ENCODE measurements around the gene TRHDE. TPM values are rescaled to one million over a fixed set of nuclear protein-coding genes. Genes with fewer than 3 reads are reported as not detected.

TRHDE gene
- polyA plus RNA-seq, 1 donor, result 26.8 TPM

DNA sequence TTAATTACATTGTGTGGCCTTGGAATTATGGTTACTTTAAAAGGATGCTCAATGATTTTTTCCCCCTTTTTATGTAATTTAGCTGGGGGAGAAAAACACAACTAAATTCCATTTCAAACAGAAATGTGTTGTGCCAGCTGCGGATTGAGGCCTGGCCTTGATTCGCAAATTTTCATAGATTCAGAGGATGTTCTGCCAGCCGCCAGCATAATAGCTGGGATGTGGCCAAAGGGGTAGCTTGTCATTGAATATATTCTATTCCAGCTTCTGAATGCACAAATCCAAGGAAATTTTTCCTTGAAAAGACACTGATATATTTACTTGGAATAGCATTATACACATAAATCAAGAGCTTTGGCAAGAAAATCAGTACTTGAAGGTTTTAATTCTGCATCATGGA is 43.7 kb downstream of the TRHDE start:
- no peak for DNase-seq

DNA sequence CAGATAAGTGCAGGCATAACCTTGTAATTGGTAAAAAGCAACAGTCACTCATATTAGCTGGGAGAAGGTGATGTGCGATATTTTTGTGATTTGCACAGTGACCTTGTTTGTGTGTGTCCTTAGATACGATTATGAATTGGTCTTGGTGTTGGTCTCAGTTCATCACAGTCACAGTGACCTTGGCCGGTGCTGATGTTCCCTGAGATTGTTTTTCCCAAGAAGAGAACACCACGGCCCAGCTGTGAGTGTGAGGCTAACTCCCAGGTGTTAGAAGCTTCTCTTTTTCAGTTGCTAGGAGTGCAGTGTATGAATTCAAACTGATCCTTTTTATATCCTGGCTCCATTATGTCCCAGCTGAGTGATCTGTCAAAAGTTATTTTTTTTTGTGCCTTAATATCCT is 46.2 kb downstream of the TRHDE start:
- no peak for DNase-seq

DNA sequence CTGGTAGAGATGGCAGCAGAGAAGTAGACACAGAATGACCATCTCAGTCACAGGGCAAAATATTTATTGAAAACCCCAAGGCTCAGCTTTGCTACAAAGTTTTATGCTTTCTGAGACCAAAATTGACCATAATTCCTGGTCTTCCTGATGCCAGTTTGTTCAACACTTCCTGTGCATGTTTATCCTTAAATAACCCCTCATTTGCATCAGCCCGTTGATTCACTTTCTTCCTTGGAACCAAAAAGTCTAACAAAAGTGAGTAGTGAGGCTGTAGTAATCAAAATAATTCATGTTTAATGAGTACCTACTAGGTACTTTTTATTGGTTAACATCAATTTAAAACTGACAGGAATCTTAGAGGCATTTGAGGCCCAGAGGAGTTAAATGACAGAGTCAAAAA is 51.7 kb downstream of the TRHDE start:
- DNase-seq, result no peak

DNA sequence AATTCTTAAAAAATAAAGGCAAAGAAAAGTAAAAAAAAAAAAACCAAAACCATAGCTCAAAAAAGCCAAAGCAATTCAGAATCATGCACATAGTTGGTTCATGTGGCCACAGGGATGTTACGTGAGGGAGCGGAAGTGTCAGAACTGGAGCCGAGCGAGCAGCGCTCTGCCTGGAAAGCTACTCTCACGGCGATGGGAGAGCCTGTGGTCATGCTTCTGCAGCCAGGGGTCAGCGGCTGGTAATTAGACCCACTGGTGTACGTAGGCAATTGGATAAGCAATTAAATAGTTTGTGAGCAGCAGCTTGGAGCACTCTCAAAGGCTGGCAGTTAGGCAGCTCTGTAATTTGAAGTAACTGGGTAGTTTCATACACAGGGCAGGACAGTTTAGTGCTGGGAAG is 58.1 kb downstream of the TRHDE start:
- DNase-seq, result peak; percentile 82

DNA sequence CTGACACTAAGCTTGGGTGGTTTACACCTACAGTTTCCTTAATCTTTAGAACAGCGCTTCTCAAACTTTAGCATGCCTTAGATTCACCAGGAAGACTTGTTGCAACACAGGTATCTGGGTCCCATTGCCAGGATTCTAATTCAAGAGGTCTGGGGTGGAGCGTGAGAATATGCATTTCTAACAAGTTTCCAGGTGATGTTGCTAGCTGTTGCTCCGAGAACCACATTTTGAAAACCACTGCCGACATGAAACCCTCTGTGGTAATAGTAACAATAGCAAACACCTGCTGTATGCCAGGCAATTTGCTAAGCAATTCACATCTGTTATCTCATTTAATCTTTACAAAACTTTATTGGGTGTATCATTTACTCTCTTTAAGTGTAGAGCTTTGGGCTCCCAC is 58.6 kb downstream of the TRHDE start:
- no peak for DNase-seq

DNA sequence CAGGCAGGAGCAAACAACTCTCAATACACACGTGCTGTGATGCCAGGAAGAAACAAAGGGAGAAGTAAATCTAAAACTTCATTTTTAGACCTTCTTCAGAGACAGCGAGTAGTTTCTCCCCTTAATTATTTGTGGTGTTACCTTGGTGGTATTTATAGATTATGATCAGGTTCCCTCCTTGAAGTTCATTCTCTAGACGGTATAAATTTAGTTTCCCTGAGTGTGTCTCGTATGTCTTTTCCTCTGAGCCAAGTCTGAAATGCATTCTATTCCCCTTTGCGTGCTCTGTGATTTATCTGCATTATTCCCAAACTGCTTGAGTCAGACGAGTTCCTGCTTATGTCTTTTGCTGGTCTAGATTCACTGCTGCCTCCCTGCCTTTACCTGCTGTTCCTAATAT is 65.2 kb downstream of the TRHDE start:
- no peak for DNase-seq

DNA sequence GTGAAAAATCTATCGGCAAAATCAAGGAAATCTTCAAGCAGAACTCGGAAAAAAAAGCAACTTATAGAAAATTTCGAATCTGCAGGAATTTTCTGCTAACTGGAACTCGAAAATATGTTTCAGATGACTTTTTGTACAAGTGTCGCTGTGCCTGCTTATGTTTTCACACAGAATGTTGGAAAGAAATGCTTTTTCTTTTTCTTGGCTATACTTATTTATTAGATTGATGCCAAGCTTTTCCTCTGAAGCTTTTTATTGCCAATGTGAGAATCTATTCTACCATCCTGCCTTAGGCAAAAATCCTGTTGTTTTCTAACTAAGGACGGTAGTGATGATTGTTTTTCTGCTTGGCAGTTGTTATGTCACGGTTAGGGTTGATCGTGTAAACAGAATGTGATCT is 65.8 kb downstream of the TRHDE start:
- DNase-seq, result no peak

DNA sequence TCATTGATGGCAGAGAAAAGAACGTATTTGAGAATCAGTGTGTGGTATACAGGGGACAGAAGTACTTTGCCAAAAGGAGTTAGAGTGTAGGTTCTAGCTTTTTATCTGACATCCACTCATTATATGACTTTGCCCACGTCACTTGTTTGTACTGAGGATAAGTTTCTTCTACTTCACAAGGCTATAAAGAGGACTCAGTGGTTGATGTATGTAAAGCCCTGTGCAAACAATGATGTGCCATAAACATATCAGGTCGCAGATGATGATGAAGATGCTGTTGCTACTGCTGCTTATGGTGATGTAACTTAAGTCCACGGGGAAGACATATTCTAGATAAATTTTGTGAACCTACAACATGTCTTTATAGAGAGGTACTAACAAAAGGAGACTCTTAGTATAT is 66.3 kb downstream of the TRHDE start:
- DNase-seq, result no peak

DNA sequence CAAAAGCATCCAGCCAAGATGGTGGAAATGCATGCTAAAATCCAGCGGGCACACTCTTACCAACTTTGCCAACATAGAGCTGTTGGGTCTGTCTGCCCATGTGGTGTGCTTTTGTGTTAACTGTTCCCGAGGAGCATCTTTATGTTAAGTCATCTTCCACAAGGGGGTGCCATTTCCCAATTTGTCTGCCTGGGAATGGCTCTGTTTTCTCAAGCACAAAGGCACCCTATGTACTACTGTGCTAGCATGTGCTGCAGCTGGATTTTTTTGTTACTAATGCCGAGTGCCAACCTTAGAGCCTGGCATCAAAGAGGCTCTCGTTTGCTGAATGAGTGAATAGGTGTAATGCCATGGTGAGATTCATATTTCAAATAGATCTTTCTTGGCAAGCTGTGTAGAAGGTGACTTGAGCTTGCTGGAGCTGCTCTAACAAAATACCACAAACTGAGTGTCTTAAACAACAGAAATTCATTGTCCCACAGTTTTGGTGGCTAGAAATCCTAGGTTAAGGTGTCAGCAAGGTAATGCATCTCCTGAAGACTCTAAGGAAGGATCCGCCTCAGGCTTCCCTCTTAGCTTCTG is 74.3 kb downstream of the TRHDE start:
- peak; percentile 91 for DNase-seq

DNA sequence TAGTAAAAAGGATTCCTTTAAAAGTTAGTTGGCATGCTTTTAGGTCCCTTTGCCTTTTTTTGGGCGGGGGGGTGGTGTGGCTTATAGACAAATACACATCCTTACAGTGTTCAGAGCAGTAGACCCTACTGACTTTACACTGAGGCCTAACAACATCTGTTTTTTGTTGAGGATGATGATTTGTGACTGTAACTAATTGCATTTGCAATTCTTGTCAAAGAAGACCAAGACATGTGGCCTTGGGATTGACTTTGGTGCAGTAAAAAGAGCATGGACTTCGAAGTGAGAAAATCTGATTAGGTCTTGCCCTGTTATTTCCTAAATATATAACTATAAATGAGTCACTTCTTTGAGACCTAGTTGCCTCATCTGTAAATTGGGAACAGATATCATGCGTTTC is 77.3 kb downstream of the TRHDE start:
- no peak for DNase-seq

DNA sequence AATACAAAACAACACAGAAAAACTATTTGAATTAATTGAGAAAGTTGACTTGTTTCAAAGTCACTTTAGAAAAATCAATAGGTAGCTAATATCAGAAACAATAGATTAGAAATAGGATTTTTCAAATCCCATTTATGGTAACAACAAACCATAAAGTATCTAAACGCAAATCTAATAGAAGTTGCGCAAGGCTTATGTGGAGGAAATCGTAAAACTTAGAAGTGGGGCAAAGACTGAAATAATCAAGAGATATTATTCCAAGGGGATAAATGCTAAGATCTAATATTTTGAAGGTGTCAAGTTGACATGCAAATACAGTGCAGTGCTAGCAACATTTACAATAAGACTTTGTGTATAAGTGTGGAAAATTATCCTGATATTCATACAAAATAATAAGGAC is 87.2 kb downstream of the TRHDE start:
- DNase-seq, result no peak

DNA sequence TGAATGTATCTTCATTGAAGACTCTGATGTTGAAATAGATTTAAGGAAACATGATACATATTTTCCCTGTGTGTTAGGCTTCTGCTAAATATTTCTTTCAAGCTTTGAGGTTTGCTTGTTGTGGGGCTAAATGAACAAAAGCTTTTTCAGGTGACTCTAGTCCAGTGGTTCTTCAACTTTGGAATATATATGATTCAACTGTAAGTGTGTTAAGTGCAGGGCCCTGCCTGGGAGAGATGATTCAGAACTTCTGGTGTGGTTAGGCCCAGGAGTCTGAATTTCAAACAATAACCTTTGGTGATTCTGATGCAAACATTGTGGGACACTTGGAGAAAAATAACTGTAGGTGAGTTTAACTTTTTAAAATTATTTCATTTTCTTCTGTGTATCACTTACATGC is 93.0 kb downstream of the TRHDE start:
- no peak for DNase-seq

DNA sequence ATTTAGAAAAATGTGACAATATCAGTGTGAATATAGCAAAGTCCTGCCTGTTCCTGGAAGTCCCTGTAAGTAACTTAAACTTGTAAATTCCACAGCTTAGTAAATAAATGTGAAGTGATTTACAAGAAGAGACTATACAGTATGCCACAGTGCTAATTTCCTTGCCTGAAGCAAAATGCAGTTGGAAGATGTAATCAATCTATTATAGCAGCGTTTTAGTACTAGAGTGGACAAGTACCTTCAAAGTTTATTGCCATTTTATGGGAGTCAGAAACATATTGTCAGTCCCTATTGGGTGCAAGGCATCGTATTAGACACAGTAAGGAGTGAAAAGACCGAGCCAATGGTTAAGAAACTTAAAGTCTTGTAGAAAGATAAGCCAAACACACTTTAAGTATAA is 94.1 kb downstream of the TRHDE start:
- DNase-seq, result no peak

DNA sequence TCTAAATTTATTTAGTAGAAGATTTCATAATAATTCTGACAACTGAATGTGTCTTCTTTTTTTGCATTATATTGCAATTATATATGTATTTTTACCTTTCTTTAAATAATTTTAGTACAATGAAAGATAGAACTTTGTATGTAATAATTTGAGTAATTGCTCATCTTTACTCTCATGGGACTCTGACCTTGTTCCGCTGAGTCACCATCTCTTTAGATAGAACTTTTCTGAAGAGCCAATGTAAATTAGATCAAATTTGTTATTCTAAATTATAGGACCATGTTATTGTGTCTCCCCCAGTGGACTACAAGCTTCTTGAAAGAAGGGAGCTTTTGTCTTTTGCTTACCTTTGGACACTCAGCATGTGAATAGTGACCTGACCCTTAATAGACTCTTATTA is 96.1 kb downstream of the TRHDE start:
- no peak for DNase-seq

DNA sequence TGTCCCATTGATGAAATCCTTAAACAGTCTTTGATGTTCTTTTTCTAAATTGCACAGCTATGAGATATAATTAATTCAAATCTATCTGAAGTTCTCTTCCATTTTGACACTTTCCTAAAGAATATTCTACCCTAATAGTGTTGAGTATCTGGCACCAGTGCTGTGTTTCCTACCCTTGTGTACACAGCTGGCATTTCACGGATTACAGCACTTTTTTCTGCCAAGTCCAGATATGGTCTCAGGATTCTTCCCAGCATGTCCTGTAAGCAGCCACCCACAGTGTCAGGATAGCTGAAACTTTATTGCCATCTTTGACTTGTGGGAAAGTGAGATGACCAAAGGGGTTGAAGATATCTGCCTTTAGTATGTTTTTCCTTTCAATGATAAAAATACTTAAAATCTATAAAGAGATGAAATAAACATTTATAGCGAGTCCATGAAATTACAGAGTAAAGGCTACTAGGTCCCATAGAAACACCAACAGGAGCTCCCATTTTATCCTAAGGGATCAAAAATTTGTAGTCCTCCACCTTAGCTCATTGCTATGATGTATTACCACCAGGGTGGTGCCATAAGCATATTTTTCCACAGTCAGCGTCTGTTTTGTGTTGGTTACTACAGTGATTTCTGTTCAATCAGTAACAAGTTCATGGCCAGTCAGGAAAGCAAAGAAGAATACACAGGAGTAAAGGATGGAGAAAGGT is 96.7 kb downstream of the TRHDE start:
- no peak for DNase-seq

DNA sequence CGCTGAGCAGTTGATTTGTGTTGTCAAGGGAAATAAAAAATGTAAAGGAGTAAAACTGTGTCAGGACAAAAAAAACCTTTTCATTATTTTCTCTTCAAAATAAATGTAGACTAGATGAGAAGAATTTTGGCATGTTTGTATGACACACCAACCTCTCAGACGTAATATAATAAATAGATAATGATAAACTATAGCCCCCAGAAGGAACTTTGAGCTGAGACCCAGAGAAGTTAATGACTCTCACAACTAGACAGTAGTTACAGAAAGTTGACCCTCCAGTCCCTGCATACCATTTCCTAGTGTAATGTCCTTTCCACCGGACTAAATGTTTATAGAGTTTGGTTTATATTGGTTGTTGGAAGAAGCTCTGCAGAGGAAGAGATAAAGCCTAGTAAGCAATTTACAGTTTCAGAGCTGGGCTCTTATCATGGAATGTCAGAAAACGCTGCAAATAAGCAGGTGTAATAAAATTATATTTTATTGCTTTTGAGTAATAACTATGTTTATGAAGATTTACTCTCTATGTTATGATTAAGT is 97.3 kb downstream of the TRHDE start:
- no peak for DNase-seq

DNA sequence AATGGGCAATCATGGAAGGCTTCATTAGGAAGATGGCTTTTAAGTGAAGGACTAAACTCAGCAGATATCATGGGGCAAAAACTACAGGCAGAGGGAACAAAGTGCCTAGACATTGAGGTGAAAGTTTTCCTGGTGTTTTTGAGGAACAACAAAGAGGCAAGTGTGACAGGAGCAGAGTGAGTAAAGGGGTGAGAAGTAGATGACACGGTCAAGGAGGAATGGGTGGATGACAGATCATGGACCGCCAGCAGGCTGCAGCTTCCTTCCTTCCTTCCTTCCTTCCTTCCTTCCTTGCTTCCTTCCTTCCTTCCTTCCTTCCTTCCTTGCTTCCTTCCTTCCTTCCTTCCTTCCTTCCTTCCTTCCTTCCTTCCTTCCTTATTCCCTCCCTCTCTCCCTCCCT is 108.3 kb downstream of the TRHDE start:
- DNase-seq, result no peak

DNA sequence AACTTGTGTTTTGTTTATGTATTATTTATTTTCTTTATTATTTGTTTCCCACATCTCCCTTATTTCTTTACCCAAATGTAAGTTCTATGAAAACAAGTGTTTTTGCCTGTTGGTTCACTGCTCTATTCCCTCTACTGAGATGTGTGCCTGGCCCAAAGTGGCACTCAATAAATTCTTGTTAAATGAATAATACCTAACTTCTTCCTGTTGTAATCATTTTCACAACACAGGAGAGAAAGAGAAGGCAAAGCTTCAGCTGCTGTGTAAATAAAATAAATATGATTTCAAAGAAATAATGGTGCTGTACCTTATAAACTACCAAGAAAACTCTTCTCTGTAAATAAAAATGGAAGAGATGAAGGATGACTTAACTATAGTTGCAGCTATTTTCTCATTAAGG is 116.2 kb downstream of the TRHDE start:
- no peak for DNase-seq

DNA sequence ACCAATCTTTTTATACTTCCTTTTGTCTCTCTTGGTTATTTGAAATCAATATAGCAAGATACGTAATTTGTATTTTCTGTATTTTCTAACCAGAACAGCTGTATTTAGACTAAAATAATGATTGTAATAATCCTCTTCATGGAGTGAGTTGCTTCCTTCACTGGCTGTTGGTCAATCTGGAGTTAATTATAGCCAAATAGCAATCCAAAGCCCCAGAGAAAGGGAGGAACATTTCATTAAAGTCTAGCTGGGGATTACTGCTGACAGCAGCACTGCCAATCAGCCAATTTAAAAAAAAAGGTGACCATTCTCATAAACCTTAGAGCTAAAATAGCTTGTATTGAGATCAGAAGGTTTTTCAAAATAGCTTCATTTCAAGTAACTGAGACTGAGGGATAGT is 118.0 kb downstream of the TRHDE start:
- no peak for DNase-seq

DNA sequence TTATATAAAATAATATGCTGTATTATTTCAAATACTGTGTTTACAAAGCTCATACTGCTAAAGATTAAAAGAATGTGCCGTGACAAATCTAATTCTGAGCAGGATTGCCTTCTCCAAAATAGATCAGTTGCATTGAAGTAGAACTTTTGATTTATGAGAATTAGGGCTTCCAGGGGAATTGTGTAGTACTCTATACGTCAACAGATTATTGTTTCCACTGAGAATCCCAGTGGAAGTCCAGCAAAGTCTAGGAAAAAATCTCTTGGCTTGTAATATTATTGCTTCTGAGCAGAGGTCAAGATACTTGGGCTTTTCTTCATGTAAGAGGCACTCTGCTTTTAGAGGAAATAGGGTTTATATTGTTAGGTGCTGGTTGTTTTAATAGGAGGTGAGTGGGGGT is 133.9 kb downstream of the TRHDE start:
- no peak for DNase-seq

DNA sequence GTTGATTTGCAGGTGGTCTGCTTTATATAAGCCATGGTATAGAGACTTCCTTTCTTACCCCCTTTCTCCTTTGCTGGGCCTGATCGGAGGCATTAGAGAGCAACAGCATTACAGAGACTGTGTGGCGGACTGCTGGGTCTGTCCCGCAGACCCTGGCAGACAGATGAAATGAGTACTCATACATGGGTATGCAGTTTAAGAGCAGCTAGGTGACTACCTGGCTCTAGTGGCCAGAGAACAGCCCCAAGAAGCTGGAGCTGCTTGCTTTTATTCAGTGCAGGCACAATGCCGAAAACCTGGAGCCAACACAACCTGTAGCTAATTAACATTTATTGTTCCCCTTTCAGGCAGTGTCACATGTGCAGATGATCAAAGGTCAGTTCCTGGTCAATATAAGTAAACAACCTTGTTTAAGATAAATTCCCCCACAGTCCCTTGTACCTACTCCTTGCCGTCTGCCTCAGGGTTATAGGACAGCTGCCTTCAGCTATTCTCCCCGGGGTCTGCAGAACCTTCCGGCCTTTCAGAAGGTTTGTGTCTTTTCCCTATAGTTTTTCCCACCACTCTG is 160.0 kb downstream of the TRHDE start:
- no peak for DNase-seq

DNA sequence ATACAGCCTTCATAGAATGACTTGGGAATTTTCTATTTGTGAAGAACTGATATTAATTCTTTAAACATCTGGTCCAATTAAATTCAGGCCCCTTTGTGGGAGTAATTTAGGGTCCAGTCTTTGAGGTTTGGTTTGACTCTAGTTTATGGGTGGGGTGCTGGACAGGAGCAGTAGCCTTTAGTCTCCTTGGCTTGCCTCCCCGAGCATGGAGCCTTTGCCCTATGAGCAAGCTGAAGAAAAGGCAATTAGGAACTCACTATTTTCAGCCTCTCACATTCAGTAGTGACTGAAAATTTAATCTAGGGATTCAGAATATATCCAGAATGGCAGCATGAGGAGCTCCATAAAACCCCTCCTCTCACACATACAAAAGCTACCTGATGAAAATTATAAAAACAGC is 161.1 kb downstream of the TRHDE start:
- no peak for DNase-seq

DNA sequence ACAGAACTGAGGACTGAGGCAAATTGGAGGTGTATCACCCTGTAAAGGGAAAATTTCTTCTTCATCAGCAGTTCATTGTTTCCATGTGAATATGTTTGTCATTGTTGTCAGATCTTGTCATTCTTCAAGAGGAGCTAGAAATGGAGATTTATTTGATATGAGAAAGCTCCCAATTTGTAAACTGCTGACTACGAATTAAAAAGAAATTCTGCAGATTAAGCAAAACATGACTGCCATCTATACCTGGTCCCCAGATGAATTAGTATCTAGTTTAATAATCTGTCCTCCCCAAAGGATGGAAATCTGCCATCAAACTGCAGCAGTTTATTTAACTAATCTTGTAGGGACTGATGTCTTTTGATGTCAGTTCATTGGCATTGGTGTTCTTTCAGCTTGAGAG is 162.8 kb downstream of the TRHDE start:
- DNase-seq, result no peak

DNA sequence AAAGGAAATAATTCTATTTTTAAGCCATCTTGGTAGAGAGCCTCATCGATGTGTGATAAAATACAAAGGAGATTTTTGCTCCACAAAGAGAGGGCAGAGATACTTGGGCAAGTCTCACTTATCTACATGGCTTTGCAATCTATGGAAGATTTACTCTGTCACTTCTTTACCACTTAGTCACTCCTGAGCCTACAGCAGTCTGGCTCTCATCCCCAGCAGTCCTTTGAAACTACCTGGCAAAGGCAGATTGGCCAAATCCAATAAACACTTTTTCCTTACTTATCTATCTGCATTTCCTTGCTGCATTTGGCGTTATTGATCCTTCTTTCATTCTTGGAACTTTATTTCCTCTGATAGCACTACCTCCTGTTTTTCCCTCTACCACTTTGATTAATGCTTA is 170.0 kb downstream of the TRHDE start:
- no peak for DNase-seq
